Thymus (tissue), 11 donors: ENCODE results near the gene PDE4B. TPM values are rescaled to one million over a fixed set of nuclear protein-coding genes. Genes with fewer than 3 reads are reported as not detected.

Source experiments
- DNase-seq, 9 donors: peaks; one replicate each; pipeline ENCODE4 v3.0.0-alpha.2; 2013; ENCODE audit warnings: low spot score in 9 of 9, low read depth in 6 of 9, missing footprints in 1 of 9
- H3K27ac ChIP-seq, 2 donors: one replicate each; pipeline ENCODE4 v1.5.1; 2013; ENCODE audit warnings: control low read depth in 1 of 2, low read depth in 1 of 2, low read length in 1 of 2, mild to moderate bottlenecking in 1 of 2, moderate library complexity in 1 of 2
- H3K27me3 ChIP-seq, 2 donors: one replicate each; pipeline ENCODE4 v1.5.1; 2013; ENCODE audit warnings: low read length in 1 of 2; ENCODE audit not compliant: control insufficient read depth in 2 of 2, insufficient read depth in 1 of 2
- H3K36me3 ChIP-seq, 2 donors: one replicate each; pipeline ENCODE4 v1.5.1; 2013; ENCODE audit warnings: low read length in 1 of 2, mild to moderate bottlenecking in 1 of 2, moderate library complexity in 1 of 2; ENCODE audit not compliant: control insufficient read depth in 2 of 2, insufficient read depth in 2 of 2
- H3K4me1 ChIP-seq, 2 donors: one replicate each; pipeline ENCODE4 v1.5.1; 2013; ENCODE audit warnings: low read length in 2 of 2; ENCODE audit not compliant: control insufficient read depth in 2 of 2, insufficient read depth in 2 of 2
- H3K4me3 ChIP-seq, 2 donors: one replicate each; pipeline ENCODE4 v1.5.1; 2013; ENCODE audit warnings: low read length in 2 of 2, control low read depth in 1 of 2, mild to moderate bottlenecking in 1 of 2
- H3K9me3 ChIP-seq, 2 donors: one replicate each; pipeline ENCODE4 v1.5.1; 2013; ENCODE audit warnings: low read length in 1 of 2, mild to moderate bottlenecking in 1 of 2; ENCODE audit not compliant: control insufficient read depth in 2 of 2, insufficient read depth in 1 of 2
- WGBS: extraction: QIAGEN DNeasy Blood & Tissue Kit; methylation state at CpG from one replicate; pipeline ENCODE4 v1.1.7; 2013; 5-methylcytosine and 5-hydroxymethylcytosine counted together
- polyA plus RNA-seq: library from polyadenylated mRNA; stranded (reverse); fragments of 200-250 nt; gene quantifications from one replicate; pipeline ENCODE4 v1.2.3, GENCODE V29; 2013
- total RNA-seq: library from RNA; stranded (reverse); fragments of 120-200 nt; gene quantifications from one replicate; pipeline ENCODE4 v1.2.4, GENCODE V29; 2013
- donor health status: healthy.

Gene PDE4B
- total and polyA plus RNA-seq, 2 donors: 9.9 to 10.9 TPM

DNA sequence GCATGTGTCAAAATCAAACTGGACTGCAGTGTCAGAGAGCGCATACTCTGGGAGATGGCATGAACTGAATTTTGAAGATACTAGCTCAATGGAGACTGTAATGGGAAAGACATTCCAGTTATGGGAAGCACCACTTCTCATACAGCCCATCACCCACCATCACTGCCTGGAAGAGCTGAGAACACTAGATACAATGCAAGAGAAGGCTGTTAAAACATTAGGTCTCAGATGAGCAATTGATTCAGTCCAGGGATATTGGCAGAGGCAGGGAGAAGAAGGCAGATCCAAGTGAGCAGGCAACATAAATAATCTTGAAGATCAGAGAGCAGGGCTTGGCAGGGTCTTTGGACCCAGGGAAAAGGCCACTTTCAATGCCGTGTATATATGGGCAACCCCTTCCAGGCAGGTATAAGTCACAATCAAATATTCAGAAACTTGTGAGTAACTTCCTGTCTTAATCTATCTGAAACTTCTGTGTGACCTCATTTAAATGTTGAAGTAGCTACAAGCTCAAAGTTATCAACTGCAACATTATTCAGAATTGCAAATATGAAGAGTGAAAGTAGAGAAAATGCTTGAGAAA is 450.9 kb downstream of the PDE4B start:
- WGBS: 85% methylated on average over 2 of the region's 2 CpGs
- H3K27me3 ChIP-seq: no peaks in the 10 kb centered on the region
- no peak for DNase-seq
- H3K36me3 ChIP-seq: no peaks in the 10 kb centered on the region
- no peaks in the 10 kb centered on the region for H3K9me3 ChIP-seq
- peaks cover 4 to 10% of the 10 kb centered on the region in 2 donors for H3K4me1 ChIP-seq
- no peak overlapping the region for H3K27ac ChIP-seq
- H3K4me3 ChIP-seq: no peak overlapping the region

GRCh38 chr1:66244429-66244828 is 451.7 kb downstream of the PDE4B start:
- no peaks in the 10 kb centered on the region for H3K27me3 ChIP-seq
- no peak overlapping the region for H3K27ac ChIP-seq
- H3K4me1 ChIP-seq: peaks cover 4 to 10% of the 10 kb centered on the region in 2 donors
- 97% methylated on average over 3 of the region's 3 CpGs for WGBS
- DNase-seq: no peak
- H3K4me3 ChIP-seq: no peak overlapping the region
- H3K36me3 ChIP-seq: no peaks in the 10 kb centered on the region
- no peaks in the 10 kb centered on the region for H3K9me3 ChIP-seq

GRCh38 chr1:66245691-66246090 is 453.0 kb downstream of the PDE4B start:
- Histone ChIP-seq H3K27ac (no peak overlapping the region), H3K4me3 (no peak overlapping the region)

DNA sequence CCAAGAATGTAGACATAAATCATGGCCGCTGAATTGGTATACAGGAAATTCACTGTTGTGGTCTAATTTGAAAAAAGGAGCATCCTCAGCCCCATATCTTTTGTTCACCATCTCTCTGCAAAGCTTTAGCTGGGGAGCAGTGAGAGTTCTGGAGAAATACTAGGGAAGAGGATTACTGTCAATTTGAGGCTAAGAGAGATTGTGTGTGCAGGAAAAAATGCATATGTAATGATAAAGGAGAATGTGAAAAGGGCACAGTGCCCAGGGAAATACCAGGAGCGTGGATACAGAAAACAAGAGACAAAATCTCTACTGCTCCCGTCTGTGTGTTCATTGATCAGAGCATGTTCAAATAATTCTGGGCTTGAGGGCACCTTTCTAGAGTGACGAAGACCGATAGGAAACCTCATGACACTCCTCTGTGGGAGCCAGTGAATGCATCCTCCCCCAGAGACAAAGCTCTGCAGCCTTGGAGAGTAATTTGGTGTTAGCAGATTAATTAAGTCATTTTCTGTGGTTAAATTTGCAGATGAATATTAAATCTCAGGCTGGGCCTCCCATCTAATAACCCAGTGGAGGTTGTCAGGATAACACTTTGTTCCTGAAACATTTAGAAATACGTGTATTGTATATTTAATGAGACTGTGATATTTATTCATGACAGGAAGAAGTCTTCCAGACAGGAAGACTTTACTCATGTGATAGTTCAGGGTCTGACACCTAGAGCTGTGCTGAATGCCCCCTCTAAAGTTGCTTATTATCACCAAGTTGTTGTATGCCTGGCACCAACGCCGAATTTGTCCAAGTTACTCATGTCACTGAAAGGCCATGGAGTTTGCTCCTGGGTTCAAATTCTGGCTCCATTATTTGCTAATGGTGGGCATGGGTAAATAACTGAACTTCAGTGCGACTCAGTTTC is 453.9 kb downstream of the PDE4B start:
- Histone ChIP-seq H3K9me3 (no peaks in the 10 kb centered on the region), H3K27ac (no peak overlapping the region), H3K27me3 (no peaks in the 10 kb centered on the region), H3K36me3 (no peaks in the 10 kb centered on the region), H3K4me1 (peaks cover 4 to 10% of the 10 kb centered on the region in 2 donors), H3K4me3 (no peak overlapping the region)
- WGBS: 89% methylated on average over 9 of the region's 9 CpGs
- peak in 1 of 9 donors; percentile 42 for DNase-seq

More at GRCh38 chr1:66245691-66246090, 453.0 kb downstream of the PDE4B start:
- H3K4me1 ChIP-seq: peaks cover 4 to 10% of the 10 kb centered on the region in 2 donors
- H3K36me3 ChIP-seq: no peaks in the 10 kb centered on the region
- no peaks in the 10 kb centered on the region for H3K27me3 ChIP-seq
- 95% methylated on average over 1 of the region's 1 CpG for WGBS
- H3K9me3 ChIP-seq: no peaks in the 10 kb centered on the region
- no peak for DNase-seq

DNA sequence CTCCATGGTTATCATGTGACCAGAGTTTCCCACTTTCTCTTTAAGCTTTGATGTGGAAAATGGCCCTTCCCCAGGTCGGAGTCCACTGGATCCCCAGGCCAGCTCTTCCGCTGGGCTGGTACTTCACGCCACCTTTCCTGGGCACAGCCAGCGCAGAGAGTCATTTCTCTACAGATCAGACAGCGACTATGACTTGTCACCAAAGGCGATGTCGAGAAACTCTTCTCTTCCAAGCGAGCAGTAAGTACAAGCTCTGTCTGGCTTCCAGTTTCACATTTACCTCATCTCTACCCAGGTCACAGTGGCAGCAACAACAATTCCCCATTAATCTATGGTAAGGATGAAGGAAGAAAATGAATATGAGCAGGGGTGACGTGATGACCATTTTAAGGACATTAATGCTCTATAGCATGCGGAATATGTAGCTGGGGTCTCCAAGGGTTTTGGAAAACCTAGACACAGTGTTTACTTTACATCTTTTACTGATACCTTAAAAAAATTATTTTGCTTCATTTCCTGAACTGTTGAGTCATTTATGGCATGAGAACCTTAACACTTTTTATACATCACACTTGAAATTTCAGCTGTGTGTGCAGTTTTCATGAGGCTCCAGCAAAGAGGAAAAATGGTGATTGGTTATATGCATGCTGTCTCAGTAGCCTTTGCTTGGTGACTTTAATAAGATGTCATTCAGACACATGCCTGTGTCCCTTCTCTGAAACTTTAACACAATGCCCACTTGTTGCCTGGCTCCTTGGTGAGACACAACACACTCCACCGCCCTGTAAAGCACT is 454.9 kb downstream of the PDE4B start:
- no peak overlapping the region for H3K27ac ChIP-seq

DNA sequence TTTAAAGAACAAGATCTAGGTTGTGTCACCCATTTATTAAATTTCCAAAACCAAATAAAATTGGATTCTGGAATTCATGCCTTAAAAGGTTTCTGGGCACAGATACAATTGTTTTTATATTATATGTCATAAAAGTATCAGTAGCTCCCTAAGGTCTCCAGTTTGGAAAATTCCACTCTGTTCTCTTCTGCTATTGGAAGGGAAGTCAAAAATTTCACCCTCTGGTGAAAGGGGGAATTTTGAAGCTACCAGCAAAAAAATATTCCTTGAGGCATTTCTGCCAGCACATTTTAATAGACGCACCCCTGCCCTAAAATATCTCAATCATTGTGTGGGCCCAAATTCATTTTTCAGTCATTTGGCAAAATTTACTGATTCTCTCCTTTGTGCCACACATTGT is 455.6 kb downstream of the PDE4B start:
- Histone ChIP-seq H3K36me3 (no peaks in the 10 kb centered on the region), H3K9me3 (no peaks in the 10 kb centered on the region), H3K27ac (no peak overlapping the region), H3K4me1 (peaks cover 4 to 10% of the 10 kb centered on the region in 2 donors), H3K27me3 (no peaks in the 10 kb centered on the region), H3K4me3 (no peak overlapping the region)
- no peak for DNase-seq
- WGBS: 93% methylated on average over 1 of the region's 1 CpG

More for the DNA sequence above, 454.9 kb downstream of the PDE4B start:
- Histone ChIP-seq H3K36me3 (no peaks in the 10 kb centered on the region), H3K4me3 (no peak overlapping the region), H3K27me3 (no peaks in the 10 kb centered on the region), H3K9me3 (no peaks in the 10 kb centered on the region), H3K4me1 (peaks cover 4 to 10% of the 10 kb centered on the region in 2 donors)
- WGBS: 95% methylated on average over 11 of the region's 11 CpGs
- DNase-seq: no peak

- no peaks in the 10 kb centered on the region for H3K9me3 ChIP-seq
- no peak overlapping the region for H3K27ac ChIP-seq
- 77% methylated on average over 1 of the region's 1 CpG for WGBS
These were observed 456.1 kb downstream of the PDE4B start for GRCh38 chr1:66248746-66249145.

DNA sequence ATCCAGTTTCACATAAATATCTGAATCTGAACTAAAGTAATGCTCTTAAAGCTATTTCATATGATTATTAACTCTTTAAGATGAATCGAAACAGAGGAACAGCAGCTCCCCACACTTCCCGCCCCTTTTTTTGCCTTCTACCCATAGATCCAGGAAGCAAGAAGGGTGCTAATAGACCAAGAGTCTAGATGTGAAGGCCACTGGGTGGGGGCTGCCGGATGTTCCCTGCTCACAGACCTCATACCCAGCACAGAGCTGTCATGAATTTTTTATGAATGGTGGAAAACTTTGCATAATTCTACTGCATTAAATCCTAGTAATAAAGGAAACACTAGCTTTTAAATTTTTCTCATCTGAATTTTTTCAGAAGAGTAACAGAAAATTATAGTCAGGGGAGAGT is 457.4 kb downstream of the PDE4B start:
- no peak for DNase-seq
- 96% methylated on average over 3 of the region's 3 CpGs for WGBS
- Histone ChIP-seq H3K4me3 (no peak overlapping the region), H3K4me1 (peaks cover 4 to 7% of the 10 kb centered on the region in 2 donors), H3K36me3 (no peaks in the 10 kb centered on the region), H3K9me3 (no peaks in the 10 kb centered on the region), H3K27me3 (no peaks in the 10 kb centered on the region), H3K27ac (no peak overlapping the region)

More at GRCh38 chr1:66248746-66249145, 456.1 kb downstream of the PDE4B start:
- DNase-seq: no peak
- H3K36me3 ChIP-seq: no peaks in the 10 kb centered on the region
- H3K27me3 ChIP-seq: no peaks in the 10 kb centered on the region
- H3K4me3 ChIP-seq: no peak overlapping the region
- H3K4me1 ChIP-seq: peaks cover 4 to 7% of the 10 kb centered on the region in 2 donors
